Hepatocyte (in vitro differentiated cells): Measurements from ENCODE around the gene SLC9B1. TPM values are rescaled to one million over a fixed set of nuclear protein-coding genes. Genes with fewer than 3 reads are reported as not detected.
"Not testable (repeated sequence)": the region's sequence is repeated elsewhere in the genome, so short reads cannot be mapped to it uniquely, and the experiment has no call there.

ENCODE experiments used
- DNase-seq: peaks from one replicate; pipeline ENCODE4 v3.0.0-alpha.2; 2016; ENCODE audit warnings: low spot score
- H2AFZ ChIP-seq: fragments of 200-600 bp; sonication (generic); 2 replicates; pipeline ENCODE4 v1.6.0; 2016; ENCODE audit warnings: antibody characterized with exemption, mild to moderate bottlenecking
- H3K27ac ChIP-seq: fragments of 200-600 bp; sonication (generic); 2 replicates; pipeline ENCODE4 v1.5.1; 2016; ENCODE audit warnings: mild to moderate bottlenecking
- H3K27me3 ChIP-seq: fragments of 200-600 bp; sonication (generic); 2 replicates; pipeline ENCODE4 v1.6.1; 2016
- H3K36me3 ChIP-seq: fragments of 200-600 bp; sonication (generic); replicated peaks from 2 replicates; pipeline ENCODE4 v1.5.1; 2016; ENCODE audit warnings: low read depth; ENCODE audit not compliant: insufficient read depth
- H3K4me1 ChIP-seq: fragments of 200-600 bp; sonication (generic); 2 replicates; pipeline ENCODE4 v1.5.1; 2016; ENCODE audit warnings: mild to moderate bottlenecking, moderate library complexity; ENCODE audit not compliant: insufficient read depth
- H3K4me2 ChIP-seq: fragments of 200-600 bp; sonication (generic); 2 replicates; pipeline ENCODE4 v1.6.0; 2016
- H3K4me3 ChIP-seq: fragments of 200-600 bp; sonication (generic); 2 replicates; pipeline ENCODE4 v1.5.1; 2016; ENCODE audit warnings: mild to moderate bottlenecking
- H3K79me2 ChIP-seq: fragments of 200-600 bp; sonication (generic); 2 replicates; pipeline ENCODE4 v1.6.0; 2017; ENCODE audit warnings: mild to moderate bottlenecking
- H3K9me2 ChIP-seq: fragments of 200-600 bp; sonication (generic); replicated peaks from 2 replicates; pipeline ENCODE4 v1.6.0; 2017; ENCODE audit warnings: mild to moderate bottlenecking; ENCODE audit not compliant: insufficient read depth
- H3K9me3 ChIP-seq: fragments of 200-600 bp; sonication (generic); 2 replicates; pipeline ENCODE4 v1.5.1; 2016; ENCODE audit warnings: low read depth, mild to moderate bottlenecking
- H4K20me1 ChIP-seq: fragments of 200-600 bp; sonication (generic); 2 replicates; pipeline ENCODE4 v1.6.0; 2016; ENCODE audit warnings: mild to moderate bottlenecking; ENCODE audit not compliant: insufficient read depth, poor library complexity, severe bottlenecking
- CTCF ChIP-seq: fragments of 200-600 bp; sonication (generic); IDR thresholded peaks from 2 replicates; pipeline ENCODE4 v1.5.1; 2016; ENCODE audit warnings: antibody characterized with exemption, mild to moderate bottlenecking; ENCODE audit not compliant: poor library complexity
- EZH2 ChIP-seq: fragments of 200-600 bp; sonication (generic); IDR thresholded peaks from 2 replicates; pipeline ENCODE4 v1.6.1; 2016; ENCODE audit warnings: antibody characterized with exemption, mild to moderate bottlenecking, borderline replicate concordance
- EZH2phosphoT487 ChIP-seq: fragments of 200-600 bp; sonication (generic); IDR thresholded peaks from one replicate; pipeline ENCODE4 v1.6.1; 2018; ENCODE audit warnings: antibody characterized with exemption, mild to moderate bottlenecking, low read depth, moderate library complexity; ENCODE audit not compliant: unreplicated experiment, severe bottlenecking
- WGBS: methylation state at CpG from one replicate; pipeline ENCODE4 v1.1.6; 2016; ENCODE audit warnings: low lambda C conversion rate; ENCODE audit errors: missing lambda C conversion rate; 5-methylcytosine and 5-hydroxymethylcytosine counted together
- polyA plus RNA-seq: library from polyadenylated mRNA; unstranded; fragments of >200 nt; fragmentation: Nextera tagmentation; extraction: Ambion mirVana; gene quantifications from 2 replicates; pipeline ENCODE4 v1.2.1, GENCODE V29; 2016
- total RNA-seq: library from RNA; depleted of rRNA; stranded (reverse); fragments of >200 nt; gene quantifications from 2 replicates; pipeline ENCODE4 v1.2.3, GENCODE V29; 2014

The SLC9B1 gene
- total and polyA plus RNA-seq, 2 experiments from 2014 or later: not detected

GRCh38 chr4:103002551-103002950, 17.0 kb downstream of the SLC9B1 start:
- Histone ChIP-seq H2AFZ (no peak overlapping the region), H3K27me3 (peaks cover 6% of the 10 kb centered on the region), H3K4me2 (no peak overlapping the region), H3K9me3 (no peaks in the 10 kb centered on the region), H3K36me3 (no peaks in the 10 kb centered on the region), H3K9me2 (no peaks in the 10 kb centered on the region), H3K4me3 (no peak overlapping the region), H3K79me2 (no peaks in the 10 kb centered on the region), H3K4me1 (no peaks in the 10 kb centered on the region), H3K27ac (no peak overlapping the region), H4K20me1 (no peaks in the 10 kb centered on the region)
- DNase-seq: peak; percentile 30
- 58% methylated on average over 2 of the region's 2 CpGs for WGBS
- TF ChIP-seq CTCF: no peak
- TF ChIP-seq EZH2: no peak
- no peak for TF ChIP-seq EZH2phosphoT487

GRCh38 chr4:102994803-102995202, 24.7 kb downstream of the SLC9B1 start:
- Histone ChIP-seq H3K4me1 (no peaks in the 10 kb centered on the region), H3K9me3 (no peaks in the 10 kb centered on the region), H3K79me2 (no peaks in the 10 kb centered on the region), H3K36me3 (no peaks in the 10 kb centered on the region), H4K20me1 (no peaks in the 10 kb centered on the region), H3K9me2 (no peaks in the 10 kb centered on the region), H3K27ac (no peak overlapping the region), H3K4me2 (no peak overlapping the region), H2AFZ (no peak overlapping the region), H3K4me3 (no peak overlapping the region), H3K27me3 (no peaks in the 10 kb centered on the region)
- TF ChIP-seq EZH2 (no peak), CTCF (no peak), EZH2phosphoT487 (no peak)
- 82% methylated on average over 1 of the region's 1 CpG for WGBS
- no peak for DNase-seq

- not testable (repeated sequence) for H3K79me2 ChIP-seq, H3K27me3 ChIP-seq, DNase-seq, H3K36me3 ChIP-seq, H3K4me2 ChIP-seq, H3K4me1 ChIP-seq, H2AFZ ChIP-seq, H3K4me3 ChIP-seq, H4K20me1 ChIP-seq, H3K27ac ChIP-seq, H3K9me2 ChIP-seq, H3K9me3 ChIP-seq
Observed at GRCh38 chr4:102993985-102994384, 25.5 kb downstream of the SLC9B1 start.

GRCh38 chr4:102988429-102989020, 31.0 kb downstream of the SLC9B1 start:
- Histone ChIP-seq H3K4me1 (no peaks in the 10 kb centered on the region), H3K4me3 (no peak overlapping the region), H3K27ac (no peak overlapping the region), H3K4me2 (no peak overlapping the region), H3K9me2 (no peaks in the 10 kb centered on the region), H3K9me3 (no peaks in the 10 kb centered on the region), H3K27me3 (no peaks in the 10 kb centered on the region), H4K20me1 (no peaks in the 10 kb centered on the region), H2AFZ (no peak overlapping the region), H3K79me2 (no peaks in the 10 kb centered on the region), H3K36me3 (no peaks in the 10 kb centered on the region)
- WGBS: 93% methylated on average over 1 of the region's 1 CpG
- TF ChIP-seq EZH2 (no peak), EZH2phosphoT487 (no peak), CTCF (no peak)
- no peak for DNase-seq
